Adipocyte (in vitro differentiated cells): ENCODE results near the gene ZFP28.

ENCODE experiments used
- DNase-seq: peaks from one replicate; pipeline ENCODE4 v3.0.0-alpha.2; 2015; ENCODE audit warnings: low read depth
- H3K27me3 ChIP-seq: replicated peaks from 2 replicates; pipeline ENCODE4 v1.7.0; 2013; ENCODE audit warnings: mild to moderate bottlenecking, low read length, moderate library complexity; ENCODE audit not compliant: control insufficient read depth, insufficient read depth
- H3K36me3 ChIP-seq: 2 replicates; pipeline ENCODE4 v1.7.0; 2013; ENCODE audit warnings: low read length, mild to moderate bottlenecking, moderate library complexity; ENCODE audit not compliant: control insufficient read depth, insufficient read depth, severe bottlenecking
- H3K4me1 ChIP-seq: 2 replicates; pipeline ENCODE4 v1.7.0; 2013; ENCODE audit warnings: mild to moderate bottlenecking, low read length, moderate library complexity; ENCODE audit not compliant: control insufficient read depth, insufficient read depth
- H3K4me3 ChIP-seq: 2 replicates; pipeline ENCODE4 v1.7.0; 2013; ENCODE audit warnings: mild to moderate bottlenecking, low read length, moderate library complexity
- H3K9ac ChIP-seq: 2 replicates; pipeline ENCODE4 v1.7.0; 2013; ENCODE audit warnings: mild to moderate bottlenecking, low read length, moderate library complexity
- H3K9me3 ChIP-seq: 2 replicates; pipeline ENCODE4 v1.7.0; 2013; ENCODE audit warnings: mild to moderate bottlenecking, low read length, moderate library complexity; ENCODE audit not compliant: control insufficient read depth

The ZFP28 gene

DNA sequence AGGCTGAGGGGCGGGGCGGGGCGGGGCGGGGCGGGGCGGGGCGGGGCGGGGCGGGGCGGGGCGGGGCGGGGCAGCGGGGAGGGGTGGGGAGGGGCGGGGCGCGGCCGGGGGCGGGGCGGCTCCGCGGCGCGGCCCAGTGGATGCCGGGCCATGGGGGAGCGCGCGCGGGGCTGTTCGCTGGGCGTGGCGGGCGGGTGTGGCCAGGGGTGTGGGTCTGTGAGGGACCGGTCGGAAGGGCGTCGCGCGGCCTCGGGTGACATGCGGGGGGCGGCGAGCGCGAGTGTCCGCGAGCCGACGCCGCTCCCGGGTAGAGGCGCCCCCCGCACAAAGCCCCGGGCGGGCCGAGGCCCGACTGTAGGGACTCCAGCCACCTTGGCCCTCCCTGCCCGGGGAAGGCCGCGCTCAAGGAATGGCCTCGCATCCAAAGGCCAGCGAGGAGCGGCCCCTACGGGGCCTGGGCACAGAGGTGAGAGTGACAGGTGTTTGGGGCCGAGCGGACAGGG is at the start of gene ZFP28:
Gene ZFP28 (plus strand): TSS at position 188 of the 503 bp plus-strand sequence. CDS start 71 bp downstream, at position 259.
- DNase-seq = no peak
- Histone ChIP-seq H3K9me3 (peaks cover 77% of the 10 kb centered on the region), H3K4me3 (peak within 1 kb of the TSS; percentile 86), H3K27me3 (no peaks in the 10 kb centered on the region), H3K36me3 (peaks cover 21% of the 10 kb centered on the region), H3K4me1 (peaks cover 7% of the 10 kb centered on the region), H3K9ac (peak within 1 kb of the TSS; percentile 90)

- Histone ChIP-seq H3K36me3 (peaks cover 22% of the 10 kb centered on the region), H3K4me1 (no peaks in the 10 kb centered on the region), H3K4me3 (no peak overlapping the region), H3K27me3 (no peaks in the 10 kb centered on the region), H3K9me3 (peaks cover 54% of the 10 kb centered on the region), H3K9ac (no peak overlapping the region)
- peak; percentile 26 for DNase-seq
Measured at GRCh38 chr19:56491399-56491798, 47.3 kb upstream of the ZFP28 start.

GRCh38 chr19:56504581-56504980 is 34.2 kb upstream of the ZFP28 start:
- DNase-seq = peak; percentile 28
- Histone ChIP-seq H3K27me3 (no peaks in the 10 kb centered on the region), H3K4me1 (peaks cover 14% of the 10 kb centered on the region), H3K36me3 (peaks cover 11% of the 10 kb centered on the region), H3K9me3 (peaks cover 18% of the 10 kb centered on the region), H3K9ac (no peak overlapping the region), H3K4me3 (no peak overlapping the region)

DNA sequence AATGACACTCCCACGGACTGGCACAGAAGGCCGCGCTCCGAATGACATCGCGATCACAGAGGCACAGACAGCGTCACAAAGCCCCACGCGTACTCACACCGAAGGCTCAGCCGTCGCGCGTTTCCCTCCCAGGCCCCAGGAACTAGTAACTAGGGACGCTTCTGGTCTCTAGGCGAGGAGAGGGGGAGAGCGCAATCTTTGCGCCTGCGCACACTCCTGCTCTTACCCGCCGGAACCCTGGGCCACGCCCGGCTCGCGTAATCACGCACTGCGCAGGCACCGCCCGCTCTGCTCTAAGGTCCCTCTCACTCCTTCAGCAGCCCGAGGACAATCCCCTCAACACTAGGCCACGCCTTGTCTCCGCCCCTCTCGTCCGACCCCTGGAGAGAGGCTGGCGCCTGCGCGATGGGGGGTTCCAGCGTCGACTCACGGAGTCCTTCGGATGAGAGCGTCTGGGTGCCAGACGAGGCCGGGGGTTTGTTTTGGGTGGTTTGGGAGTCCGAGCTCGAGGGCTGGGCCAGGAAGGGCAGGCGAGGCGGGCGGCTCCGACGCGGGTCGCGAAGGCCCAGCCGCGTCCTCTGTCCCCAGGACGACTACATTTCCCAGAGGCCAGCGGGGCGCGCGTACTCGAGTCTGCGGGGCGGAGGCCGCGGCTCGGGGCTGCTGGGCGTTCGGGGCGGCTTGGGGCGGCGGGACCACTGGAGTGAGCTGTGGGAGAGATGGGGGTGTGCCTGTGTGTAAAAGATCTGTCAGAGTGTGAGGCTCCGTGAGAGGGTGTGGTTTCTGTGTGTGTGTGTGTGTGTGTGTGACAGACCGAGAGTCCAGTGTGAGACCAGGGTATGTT is 31.1 kb upstream of the ZFP28 start, which contains the start of gene ZNF471:
Gene ZNF471 (plus strand): TSS at position 410 of the 844 bp plus-strand sequence. CDS start 3,717 bp downstream, outside the sequence.
- peak; percentile 100 for DNase-seq
- Histone ChIP-seq H3K9me3 (peaks cover 19% of the 10 kb centered on the region), H3K4me1 (peaks cover 14% of the 10 kb centered on the region)

DNA sequence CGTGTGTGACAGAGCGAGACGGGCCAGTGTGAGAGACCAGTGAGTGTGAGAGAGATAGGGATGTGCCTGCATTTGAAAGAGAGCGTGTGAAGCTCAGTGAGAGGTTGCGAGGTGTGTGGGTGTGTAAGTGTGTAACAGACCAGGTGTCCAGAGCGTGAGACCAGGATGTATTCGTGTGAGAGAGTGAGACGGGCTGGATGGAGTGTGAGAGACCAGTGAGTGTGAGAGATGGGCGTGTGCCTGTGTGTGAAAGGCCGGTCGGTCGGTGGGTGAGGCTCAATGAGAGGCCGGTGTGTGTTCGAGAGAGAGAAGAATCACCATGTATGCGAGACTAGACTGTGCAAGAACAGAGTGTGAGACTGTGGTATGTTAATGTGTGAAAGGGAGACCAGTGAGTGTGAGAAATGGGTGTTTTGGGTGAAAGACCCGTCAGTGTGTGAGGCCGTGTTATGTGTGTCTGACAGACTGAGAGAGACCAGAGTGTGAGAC is 30.4 kb upstream of the ZFP28 start:
- H3K4me3 ChIP-seq = peak overlapping the region; percentile 90
- H3K36me3 ChIP-seq = peaks cover 15% of the 10 kb centered on the region
- peaks cover 21% of the 10 kb centered on the region for H3K9me3 ChIP-seq
- no peaks in the 10 kb centered on the region for H3K27me3 ChIP-seq
- peaks cover 14% of the 10 kb centered on the region for H3K4me1 ChIP-seq
- H3K9ac ChIP-seq = peak overlapping the region; percentile 93
- no peak for DNase-seq

More for the DNA sequence above, 31.1 kb upstream of the ZFP28 start, which contains the start of gene ZNF471:
- Histone ChIP-seq H3K9ac (peak within 1 kb of the TSS; percentile 93), H3K36me3 (peaks cover 12% of the 10 kb centered on the region), H3K27me3 (no peaks in the 10 kb centered on the region), H3K4me3 (peak within 1 kb of the TSS; percentile 90)

- Histone ChIP-seq H3K9me3 (peaks cover 99% of the 10 kb centered on the region), H3K4me3 (peak overlapping the region; percentile 73), H3K36me3 (peaks cover 43% of the 10 kb centered on the region)
Measured at GRCh38 chr19:56525214-56525860, 13.4 kb upstream of the ZFP28 start.

GRCh38 chr19:56537442-56537841 is 1.3 kb upstream of the ZFP28 start:
- Histone ChIP-seq H3K4me1 (peaks cover 7% of the 10 kb centered on the region), H3K4me3 (peak overlapping the region; percentile 86), H3K27me3 (no peaks in the 10 kb centered on the region), H3K9me3 (peaks cover 81% of the 10 kb centered on the region), H3K36me3 (peaks cover 15% of the 10 kb centered on the region), H3K9ac (no peak overlapping the region)
- no peak for DNase-seq

More at GRCh38 chr19:56525214-56525860, 13.4 kb upstream of the ZFP28 start:
- no peaks in the 10 kb centered on the region for H3K27me3 ChIP-seq
- H3K9ac ChIP-seq = no peak overlapping the region
- no peak for DNase-seq
- H3K4me1 ChIP-seq = no peaks in the 10 kb centered on the region

DNA sequence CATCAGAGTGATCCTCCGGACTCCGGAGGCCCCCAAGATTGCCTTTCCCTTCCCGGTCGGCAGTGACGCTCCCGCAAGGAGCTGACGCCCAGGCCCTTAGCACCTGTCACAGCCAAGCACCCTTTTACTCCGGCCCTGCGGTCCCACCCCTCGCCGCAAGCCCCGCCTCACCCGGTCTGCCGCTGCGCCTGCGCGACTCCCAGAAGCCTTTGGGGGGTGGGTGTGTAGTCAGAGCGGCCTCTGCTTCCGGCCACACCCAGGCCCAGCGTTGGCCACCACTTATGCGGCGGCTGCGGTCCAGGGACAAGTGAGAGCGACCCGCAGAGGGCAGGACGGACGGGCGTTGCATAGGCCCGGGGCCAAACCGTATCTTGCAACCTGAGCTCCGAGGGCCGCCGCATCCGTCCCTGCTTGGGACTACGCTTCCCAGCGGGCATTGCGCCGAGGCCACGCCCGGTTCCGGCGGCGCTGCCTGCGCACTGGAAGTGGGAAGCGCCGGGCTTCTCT is 441 bp upstream of the ZFP28 start:
- Histone ChIP-seq H3K36me3 (peaks cover 20% of the 10 kb centered on the region), H3K9me3 (peaks cover 78% of the 10 kb centered on the region), H3K4me1 (peaks cover 7% of the 10 kb centered on the region), H3K4me3 (peak overlapping the region; percentile 86), H3K9ac (peak overlapping the region; percentile 90), H3K27me3 (no peaks in the 10 kb centered on the region)
- DNase-seq = peak; percentile 95

DNA sequence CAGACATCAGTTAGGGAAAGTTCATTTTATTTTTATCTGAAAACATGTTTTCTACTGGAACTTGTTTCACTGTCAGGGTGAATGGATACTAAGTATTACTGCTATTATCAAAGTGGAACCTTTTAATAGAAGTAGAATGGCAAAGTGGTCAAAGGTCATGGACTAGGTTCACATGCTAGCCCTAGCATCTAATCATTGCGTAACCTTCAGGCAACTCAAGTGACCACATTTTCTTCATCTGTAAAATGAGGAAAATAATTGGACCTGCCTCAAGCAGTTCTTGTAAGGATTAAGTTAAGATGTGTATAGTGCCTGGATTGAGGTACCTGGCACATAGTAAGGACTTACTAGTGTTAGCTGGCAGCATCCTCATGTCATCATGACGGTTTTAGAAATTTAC is 5.0 kb downstream of the ZFP28 start:
- Histone ChIP-seq H3K36me3 (peaks cover 68% of the 10 kb centered on the region), H3K4me1 (peaks cover 5% of the 10 kb centered on the region), H3K9me3 (peaks cover 83% of the 10 kb centered on the region), H3K27me3 (no peaks in the 10 kb centered on the region), H3K9ac (no peak overlapping the region), H3K4me3 (peak overlapping the region; percentile 10)
- DNase-seq = no peak

- Histone ChIP-seq H3K4me1 (no peaks in the 10 kb centered on the region), H3K4me3 (peak overlapping the region; percentile 67), H3K27me3 (no peaks in the 10 kb centered on the region), H3K9ac (no peak overlapping the region), H3K36me3 (peaks cover 90% of the 10 kb centered on the region), H3K9me3 (peaks cover 94% of the 10 kb centered on the region)
- DNase-seq = no peak
Measured at GRCh38 chr19:56547535-56547934, 8.8 kb downstream of the ZFP28 start.
